ENCODE measurements around the gene SLC6A18. TPM values are rescaled to one million over a fixed set of nuclear protein-coding genes. Genes with fewer than 3 reads are reported as not detected.
"Not testable (repeated sequence)": the region's sequence is repeated elsewhere in the genome, so short reads cannot be mapped to it uniquely, and the experiment has no call there.

The SLC6A18 gene
- total and polyA plus RNA-seq, 2 experiments from 2014 or later, result not detected

- H3K4me1 ChIP-seq (ENCODE audit: low read depth), result no peaks in the 10 kb centered on the region
- peaks cover 15% of the 10 kb centered on the region for H3K27me3 ChIP-seq
- H3K4me3 ChIP-seq, result no peak overlapping the region
- H3K27ac ChIP-seq, result no peak overlapping the region
- H3K36me3 ChIP-seq, result no peaks in the 10 kb centered on the region
- H3K9me3 ChIP-seq (ENCODE audit: low read depth), result no peaks in the 10 kb centered on the region
- no peak for DNase-seq (ENCODE audit: low read depth in 1 of 2, low spot score in 1 of 2)
- no peak for TF ChIP-seq CTCF (IDR thresholded peaks at IDR 0.05; ENCODE audit: low read depth, low read length)
Observed at GRCh38 chr5:1288439-1289335, 63.5 kb downstream of the SLC6A18 start.

- H3K4me3 ChIP-seq; H3K27ac ChIP-seq; H3K36me3 ChIP-seq; H3K4me1 ChIP-seq (ENCODE audit: low read depth); H3K9me3 ChIP-seq (ENCODE audit: low read depth); DNase-seq (ENCODE audit: low read depth in 1 of 2, low spot score in 1 of 2): not testable (repeated sequence)
- peaks cover 24% of the 10 kb centered on the region for H3K27me3 ChIP-seq
Observed at GRCh38 chr5:1289559-1289958, 64.4 kb downstream of the SLC6A18 start.

- not testable (repeated sequence) for H3K27ac ChIP-seq; H3K9me3 ChIP-seq (ENCODE audit: low read depth); H3K4me3 ChIP-seq; H3K4me1 ChIP-seq (ENCODE audit: low read depth); DNase-seq (ENCODE audit: low read depth in 1 of 2, low spot score in 1 of 2); H3K36me3 ChIP-seq
- peaks cover 38% of the 10 kb centered on the region for H3K27me3 ChIP-seq
Observed at GRCh38 chr5:1290956-1291355, 65.8 kb downstream of the SLC6A18 start.

GRCh38 chr5:1291611-1292080 is 66.5 kb downstream of the SLC6A18 start:
- Histone ChIP-seq H3K27ac (no peak overlapping the region), H3K27me3 (peaks cover 45% of the 10 kb centered on the region), H3K4me1 (ENCODE audit: low read depth) (no peaks in the 10 kb centered on the region), H3K9me3 (ENCODE audit: low read depth) (no peaks in the 10 kb centered on the region), H3K36me3 (no peaks in the 10 kb centered on the region), H3K4me3 (no peak overlapping the region)
- no peak for TF ChIP-seq CTCF (IDR thresholded peaks at IDR 0.05; ENCODE audit: low read depth, low read length)
- no peak for DNase-seq (ENCODE audit: low read depth in 1 of 2, low spot score in 1 of 2)

GRCh38 chr5:1292139-1292538 is 67.0 kb downstream of the SLC6A18 start:
- H3K4me3 ChIP-seq, result no peak overlapping the region
- H3K27me3 ChIP-seq, result peaks cover 50% of the 10 kb centered on the region
- H3K27ac ChIP-seq, result no peak overlapping the region
- H3K36me3 ChIP-seq, result no peaks in the 10 kb centered on the region
- no peak for TF ChIP-seq CTCF (IDR thresholded peaks at IDR 0.05; ENCODE audit: low read depth, low read length)
- no peaks in the 10 kb centered on the region for H3K4me1 ChIP-seq (ENCODE audit: low read depth)
- H3K9me3 ChIP-seq (ENCODE audit: low read depth), result no peaks in the 10 kb centered on the region
- DNase-seq (ENCODE audit: low read depth in 1 of 2, low spot score in 1 of 2), result no peak

- Histone ChIP-seq H3K36me3 (no peaks in the 10 kb centered on the region), H3K4me3 (no peak overlapping the region), H3K27me3 (peaks cover 52% of the 10 kb centered on the region), H3K9me3 (ENCODE audit: low read depth) (no peaks in the 10 kb centered on the region), H3K4me1 (ENCODE audit: low read depth) (no peaks in the 10 kb centered on the region), H3K27ac (no peak overlapping the region)
- no peak for DNase-seq (ENCODE audit: low read depth in 1 of 2, low spot score in 1 of 2)
- TF ChIP-seq CTCF (IDR thresholded peaks at IDR 0.05; ENCODE audit: low read depth, low read length), result no peak
Observed at GRCh38 chr5:1292846-1293415, 67.8 kb downstream of the SLC6A18 start.
